ENCODE data around the gene KAZN. TPM values are rescaled to one million over a fixed set of nuclear protein-coding genes. Genes with fewer than 3 reads are reported as not detected.
A peak's percentile ranks its signal among the peaks of the same experiment; 100 is the strongest.

The KAZN gene
- polyA plus RNA-seq, 2 of the 4 experiments (the other 2 are of a cell fraction): 1.3 to 1.9 TPM

GRCh38 chr1:15056515-15057285 lies 458.2 kb downstream of the KAZN start:
- ChIA-PET POLR2A (no interaction called here), CTCF (interaction anchor here (0.8 to 1.4 kb wide), 5 partner anchors 9 to 247 kb away, joined by 3 to 4 read pairs (median 3); no protein-coding TSS in a partner anchor)
- Histone ChIP-seq H3K4me3 (no peak overlapping the region), H3K9me3 (no peaks in the 10 kb centered on the region), H3K4me2 (no peak overlapping the region), H3K27ac (no peak overlapping the region), H3K4me1 (no peaks in the 10 kb centered on the region)
- TF ChIP-seq HEYL (CRISPR knock-in tag; IDR thresholded peaks at IDR 0.05): no peak
- TF ChIP-seq TP53 (CRISPR knock-in tag; IDR thresholded peaks at IDR 0.05): no peak
- no peak for TF ChIP-seq KDM1A (IDR thresholded peaks at IDR 0.05; ENCODE audit: low read depth)
- no peak for TF ChIP-seq CTCF (IDR thresholded peaks at IDR 0.05)
- TF ChIP-seq EHMT2 (IDR thresholded peaks at IDR 0.05; ENCODE audit: low read depth): no peak
- TF ChIP-seq RAD21 (conservative IDR thresholded peaks at IDR 0.05 in 1 of 2, IDR thresholded peaks at IDR 0.05 in 1 of 2): no peak
- TF ChIP-seq CHD4 (IDR thresholded peaks at IDR 0.05; ENCODE audit: borderline replicate concordance): no peak
- ATAC-seq (peak; percentile 79 to 80), DNase-seq (ENCODE audit: low read depth in 1 of 2, low spot score in 1 of 2) (no peak), FAIRE-seq (no peak)
- 81% methylated on average over 2 of the region's 4 CpGs for WGBS (ENCODE audit: missing lambda C conversion rate)

GRCh38 chr1:15057834-15058233 lies 459.3 kb downstream of the KAZN start:
- no peaks in the 10 kb centered on the region for H3K9me3 ChIP-seq
- DNase-seq (ENCODE audit: low read depth in 1 of 2, low spot score in 1 of 2): no peak
- H3K27ac ChIP-seq: no peak overlapping the region
- no peak for ATAC-seq
- WGBS (ENCODE audit: missing lambda C conversion rate): 77% methylated on average over 5 of the region's 5 CpGs
- no peak overlapping the region for H3K4me3 ChIP-seq
- ChIA-PET CTCF (no interaction called here), POLR2A (no interaction called here)
- TF ChIP-seq, protein P1, sequence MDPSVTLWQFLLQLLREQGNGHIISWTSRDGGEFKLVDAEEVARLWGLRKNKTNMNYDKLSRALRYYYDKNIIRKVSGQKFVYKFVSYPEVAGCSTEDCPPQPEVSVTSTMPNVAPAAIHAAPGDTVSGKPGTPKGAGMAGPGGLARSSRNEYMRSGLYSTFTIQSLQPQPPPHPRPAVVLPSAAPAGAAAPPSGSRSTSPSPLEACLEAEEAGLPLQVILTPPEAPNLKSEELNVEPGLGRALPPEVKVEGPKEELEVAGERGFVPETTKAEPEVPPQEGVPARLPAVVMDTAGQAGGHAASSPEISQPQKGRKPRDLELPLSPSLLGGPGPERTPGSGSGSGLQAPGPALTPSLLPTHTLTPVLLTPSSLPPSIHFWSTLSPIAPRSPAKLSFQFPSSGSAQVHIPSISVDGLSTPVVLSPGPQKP (IDR thresholded peaks at IDR 0.05; ENCODE audit: low read depth, low read length): no peak
- TF ChIP-seq ZFP36 (IDR thresholded peaks at IDR 0.05; ENCODE audit: borderline replicate concordance, partially characterized antibody): peak; percentile 47
- H3K4me2 ChIP-seq: no peak overlapping the region
- FAIRE-seq: no peak
- H3K4me1 ChIP-seq: no peaks in the 10 kb centered on the region

GRCh38 chr1:15058261-15058660 lies 459.8 kb downstream of the KAZN start:
- ChIA-PET CTCF (no interaction called here), POLR2A (no interaction called here)
- no peaks in the 10 kb centered on the region for H3K4me1 ChIP-seq
- FAIRE-seq (no peak), DNase-seq (ENCODE audit: low read depth in 1 of 2, low spot score in 1 of 2) (no peak), ATAC-seq (no peak)
- H3K4me2 ChIP-seq: no peak overlapping the region
- no peak overlapping the region for H3K27ac ChIP-seq
- TF ChIP-seq ZFP36 (IDR thresholded peaks at IDR 0.05; ENCODE audit: borderline replicate concordance, partially characterized antibody) (no peak), FOSL2 (IDR thresholded peaks at IDR 0.05) (no peak), FOSL2 (CRISPR knock-in tag; IDR thresholded peaks at IDR 0.05) (no peak), RCOR1 (IDR thresholded peaks at IDR 0.05; ENCODE audit: low read depth, low read length) (no peak), ZNF302 (CRISPR knock-in tag; IDR thresholded peaks at IDR 0.05) (no peak), FOSB (CRISPR knock-in tag; IDR thresholded peaks at IDR 0.05) (no peak), EHMT2 (IDR thresholded peaks at IDR 0.05; ENCODE audit: low read depth) (no peak), JUNB (IDR thresholded peaks at IDR 0.05) (no peak), ZSCAN20 (CRISPR knock-in tag; IDR thresholded peaks at IDR 0.05) (no peak), GATA3 (IDR thresholded peaks at IDR 0.05; ENCODE audit: borderline replicate concordance) (no peak), CHD2 (IDR thresholded peaks at IDR 0.05; ENCODE audit: low read length, partially characterized antibody) (no peak)
- no peak overlapping the region for H3K4me3 ChIP-seq
- 27% methylated on average over 1 of the region's 2 CpGs for WGBS (ENCODE audit: missing lambda C conversion rate)
- H3K9me3 ChIP-seq: no peaks in the 10 kb centered on the region

Data from A549 (cell line).